Endothelial cell of umbilical vein (primary cell): Measurements from ENCODE around the gene POLR2C.

ENCODE experiments used
- EZH2 ChIP-seq: IDR thresholded peaks from 2 replicates; pipeline ENCODE4 v1.6.1; 2012; ENCODE audit warnings: borderline replicate concordance, low read depth, mild to moderate bottlenecking, moderate library complexity, low read length, inconsistent platforms; ENCODE audit not compliant: severe bottlenecking
- POLR2AphosphoS5 ChIP-seq: IDR thresholded peaks from 2 replicates; pipeline ENCODE4 v1.6.1; 2012; ENCODE audit warnings: low read depth, mild to moderate bottlenecking, control low read depth, low read length, moderate library complexity; ENCODE audit not compliant: insufficient read depth
- TF ChIP-seq, protein P1 (sequence below), 2 donors: IDR thresholded peaks; 1 replicate in 1 of 2; 2 replicates in 1 of 2; pipeline ENCODE4 v1.5.1; 2011; ENCODE audit warnings: low read length in 2 of 2, mild to moderate bottlenecking in 2 of 2, moderate library complexity in 2 of 2, control low read depth in 1 of 2, inconsistent platforms in 1 of 2, low read depth in 1 of 2; ENCODE audit not compliant: insufficient read depth in 1 of 2; ENCODE audit errors: extremely low read depth in 1 of 2

DNA sequence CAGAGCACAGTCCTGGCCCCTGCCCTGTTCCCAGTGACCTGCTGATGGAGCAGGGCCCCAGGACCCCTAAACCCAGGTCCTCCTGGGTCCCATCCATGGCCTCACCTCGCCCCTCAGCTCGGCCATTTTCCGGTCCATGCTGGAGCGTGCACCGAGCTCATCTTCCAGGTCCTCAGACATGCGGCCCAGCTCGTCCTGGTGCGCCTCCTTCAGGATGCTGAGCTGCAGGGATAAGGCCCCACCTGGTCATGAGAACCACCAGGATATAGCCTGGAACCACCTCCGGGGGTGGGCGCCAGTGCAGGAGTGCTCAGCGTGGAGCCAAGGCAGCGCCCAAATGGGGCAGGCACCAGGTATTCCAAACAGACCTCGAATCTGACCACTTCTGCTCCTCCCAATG is 56.0 kb downstream of the POLR2C start:
- TF ChIP-seq EZH2 = no peak
- no peak for TF ChIP-seq POLR2AphosphoS5
- TF ChIP-seq, protein P1, sequence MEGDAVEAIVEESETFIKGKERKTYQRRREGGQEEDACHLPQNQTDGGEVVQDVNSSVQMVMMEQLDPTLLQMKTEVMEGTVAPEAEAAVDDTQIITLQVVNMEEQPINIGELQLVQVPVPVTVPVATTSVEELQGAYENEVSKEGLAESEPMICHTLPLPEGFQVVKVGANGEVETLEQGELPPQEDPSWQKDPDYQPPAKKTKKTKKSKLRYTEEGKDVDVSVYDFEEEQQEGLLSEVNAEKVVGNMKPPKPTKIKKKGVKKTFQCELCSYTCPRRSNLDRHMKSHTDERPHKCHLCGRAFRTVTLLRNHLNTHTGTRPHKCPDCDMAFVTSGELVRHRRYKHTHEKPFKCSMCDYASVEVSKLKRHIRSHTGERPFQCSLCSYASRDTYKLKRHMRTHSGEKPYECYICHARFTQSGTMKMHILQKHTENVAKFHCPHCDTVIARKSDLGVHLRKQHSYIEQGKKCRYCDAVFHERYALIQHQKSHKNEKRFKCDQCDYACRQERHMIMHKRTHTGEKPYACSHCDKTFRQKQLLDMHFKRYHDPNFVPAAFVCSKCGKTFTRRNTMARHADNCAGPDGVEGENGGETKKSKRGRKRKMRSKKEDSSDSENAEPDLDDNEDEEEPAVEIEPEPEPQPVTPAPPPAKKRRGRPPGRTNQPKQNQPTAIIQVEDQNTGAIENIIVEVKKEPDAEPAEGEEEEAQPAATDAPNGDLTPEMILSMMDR (IDR thresholded peaks at IDR 0.05; ENCODE audit: extremely low read depth in 1 of 2, insufficient read depth in 1 of 2, low read depth in 1 of 2, low read length in 2 of 2) = no peak
